Myocyte (in vitro differentiated cells): Measurements from ENCODE around the gene UGT3A2. TPM values are rescaled to one million over a fixed set of nuclear protein-coding genes. Genes with fewer than 3 reads are reported as not detected.
A peak's percentile ranks its signal among the peaks of the same experiment; 100 is the strongest.

ENCODE experiments used
- DNase-seq: peaks from one replicate; pipeline ENCODE4 v3.0.0-alpha.2; 2012; ENCODE audit warnings: low read depth
- polyA plus RNA-seq: library from polyadenylated mRNA; unstranded; fragments of >200 nt; gene quantifications from one replicate; pipeline ENCODE4 v1.2.1, GENCODE V29; 2012; ENCODE audit warnings: missing spikeins
- total RNA-seq: library from RNA; depleted of rRNA; stranded (reverse); fragments of >200 nt; gene quantifications from 2 replicates; pipeline ENCODE4 v1.2.3, GENCODE V29; 2014

UGT3A2 gene
- total RNA-seq: not detected in 2 replicates
- polyA plus RNA-seq: not detected

DNA sequence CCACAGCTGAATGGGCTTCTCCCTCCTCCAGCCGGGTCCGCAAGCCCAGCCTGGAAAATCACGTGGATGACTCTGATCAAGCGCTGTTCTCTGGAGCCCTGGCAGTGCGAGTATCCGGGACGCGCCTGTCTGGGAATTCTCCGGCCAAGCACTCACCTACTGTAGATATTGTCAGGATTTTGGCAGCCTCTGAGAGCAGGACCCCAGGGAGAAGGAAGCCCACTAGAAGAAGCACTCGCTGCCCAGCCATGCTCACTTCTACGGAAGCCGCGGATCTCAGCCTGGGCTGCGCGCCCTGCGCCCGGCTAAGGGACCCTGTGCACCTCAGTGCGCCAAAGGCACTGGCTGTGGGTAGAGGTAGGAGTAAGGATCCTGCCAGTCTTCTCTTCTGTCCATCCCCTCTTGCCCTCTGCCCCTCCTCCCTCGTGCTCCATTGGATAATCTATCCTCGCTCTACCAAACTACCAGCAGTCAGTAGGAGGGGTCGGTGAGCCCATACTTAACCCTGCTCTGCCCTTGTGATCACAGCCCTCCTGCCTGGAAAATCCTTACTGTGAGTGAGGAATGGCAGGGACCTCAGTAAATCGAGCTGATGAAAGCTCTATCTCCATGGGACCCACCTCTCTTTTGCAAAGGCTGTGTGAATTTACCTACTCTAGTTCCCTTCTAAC, at the start of gene UGT3A2:
Gene UGT3A2 (minus strand): TSS at position 343 of the 671 bp plus-strand sequence. CDS start 93 bp downstream, at position 250.
- no peak for DNase-seq

DNA sequence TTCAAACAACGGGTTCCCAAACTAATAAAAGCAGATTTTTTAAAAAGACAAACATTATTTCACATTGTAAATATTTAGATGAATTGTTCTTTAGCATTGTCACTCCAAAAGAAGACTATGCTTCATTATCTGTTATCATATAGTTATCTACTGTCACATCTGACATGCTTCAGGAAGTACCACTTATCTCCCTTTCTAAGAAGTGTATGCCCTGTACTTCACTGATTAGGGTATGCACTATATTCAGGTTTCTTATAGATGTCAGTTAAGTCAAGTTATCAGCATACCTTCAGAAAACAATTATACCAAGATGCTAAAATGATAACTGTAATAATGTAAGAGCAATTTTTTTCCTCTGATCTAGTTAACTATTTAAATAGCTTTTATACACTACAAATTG, 44.6 kb upstream of the UGT3A2 start:
- DNase-seq: no peak

GRCh38 chr5:36108758-36109460, 42.2 kb upstream of the UGT3A2 start:
- no peak for DNase-seq

GRCh38 chr5:36105819-36106218, 39.1 kb upstream of the UGT3A2 start:
- DNase-seq: no peak

DNA sequence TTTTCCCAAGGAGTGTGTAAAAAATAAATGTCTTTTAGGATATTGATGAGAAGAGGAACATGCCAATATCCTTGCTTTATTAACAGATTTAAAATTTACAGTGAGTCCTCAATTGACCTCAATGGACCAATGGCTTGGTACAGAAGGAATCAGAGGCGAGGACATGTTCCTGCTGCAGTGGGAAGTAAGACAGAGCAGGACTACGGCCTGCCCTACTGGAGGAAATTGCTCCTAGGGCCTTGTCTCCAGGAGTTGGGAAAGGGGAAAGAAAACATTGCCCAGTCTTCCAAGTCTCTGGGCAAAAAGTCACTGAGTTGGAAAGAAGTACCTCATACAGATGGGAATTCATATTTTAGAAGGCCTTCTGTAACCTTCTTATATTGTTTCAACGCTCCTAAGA, 33.1 kb upstream of the UGT3A2 start:
- DNase-seq: no peak

GRCh38 chr5:36096486-36096885, 29.8 kb upstream of the UGT3A2 start:
- no peak for DNase-seq

DNA sequence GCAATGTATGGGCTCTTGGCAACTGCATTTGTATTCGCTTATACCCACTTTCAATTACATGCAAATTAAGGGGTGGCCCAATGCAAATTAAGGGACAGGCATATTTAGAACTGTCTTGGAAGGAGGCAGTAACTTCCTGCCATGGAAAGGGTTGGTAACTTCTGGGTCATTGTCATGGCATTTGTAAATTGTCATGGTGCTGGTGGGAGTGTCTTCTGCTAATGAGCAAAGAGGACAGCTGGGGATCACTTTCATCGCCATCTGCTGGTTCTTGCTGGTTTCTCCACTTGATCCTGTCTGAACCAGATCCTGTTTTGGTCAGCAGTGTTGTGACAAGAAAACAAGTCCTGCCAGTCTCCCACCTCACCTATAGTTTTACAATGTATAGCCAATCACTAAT, 23.3 kb upstream of the UGT3A2 start:
- peak; percentile 73 for DNase-seq

GRCh38 chr5:36079200-36079781, 12.6 kb upstream of the UGT3A2 start:
- DNase-seq: peak; percentile 52

GRCh38 chr5:36078430-36078829, 11.7 kb upstream of the UGT3A2 start:
- DNase-seq: peak; percentile 19

DNA sequence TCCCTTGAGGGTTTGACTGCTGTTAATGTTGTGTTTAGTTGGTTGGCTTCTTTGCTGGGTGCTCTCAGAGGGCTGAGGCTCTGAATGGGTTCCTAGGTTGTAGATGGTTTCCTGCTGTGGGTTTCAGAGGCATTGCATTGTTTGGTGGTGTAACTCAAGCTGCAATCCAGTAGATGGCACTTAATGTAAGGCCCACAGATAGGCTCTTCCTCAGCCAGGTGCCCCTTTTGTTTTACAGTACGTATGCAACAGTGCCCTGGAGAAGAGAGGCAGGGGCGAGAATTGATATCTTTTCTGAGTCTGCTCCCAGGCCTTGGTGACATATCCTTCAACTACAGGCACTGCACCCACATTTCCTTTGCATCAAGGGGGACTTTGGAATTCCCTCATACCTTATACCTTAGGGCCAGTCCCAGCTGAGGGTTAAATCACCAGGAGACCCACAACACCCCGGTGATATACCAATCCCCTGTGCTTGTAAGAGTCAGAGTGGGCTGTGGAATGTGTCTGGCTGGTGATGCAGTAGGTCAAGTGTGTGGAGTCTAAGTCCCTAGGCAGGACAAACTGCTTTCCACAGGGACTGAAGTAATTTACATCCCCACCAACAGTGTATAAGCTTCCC, 7.0 kb upstream of the UGT3A2 start:
- no peak for DNase-seq

DNA sequence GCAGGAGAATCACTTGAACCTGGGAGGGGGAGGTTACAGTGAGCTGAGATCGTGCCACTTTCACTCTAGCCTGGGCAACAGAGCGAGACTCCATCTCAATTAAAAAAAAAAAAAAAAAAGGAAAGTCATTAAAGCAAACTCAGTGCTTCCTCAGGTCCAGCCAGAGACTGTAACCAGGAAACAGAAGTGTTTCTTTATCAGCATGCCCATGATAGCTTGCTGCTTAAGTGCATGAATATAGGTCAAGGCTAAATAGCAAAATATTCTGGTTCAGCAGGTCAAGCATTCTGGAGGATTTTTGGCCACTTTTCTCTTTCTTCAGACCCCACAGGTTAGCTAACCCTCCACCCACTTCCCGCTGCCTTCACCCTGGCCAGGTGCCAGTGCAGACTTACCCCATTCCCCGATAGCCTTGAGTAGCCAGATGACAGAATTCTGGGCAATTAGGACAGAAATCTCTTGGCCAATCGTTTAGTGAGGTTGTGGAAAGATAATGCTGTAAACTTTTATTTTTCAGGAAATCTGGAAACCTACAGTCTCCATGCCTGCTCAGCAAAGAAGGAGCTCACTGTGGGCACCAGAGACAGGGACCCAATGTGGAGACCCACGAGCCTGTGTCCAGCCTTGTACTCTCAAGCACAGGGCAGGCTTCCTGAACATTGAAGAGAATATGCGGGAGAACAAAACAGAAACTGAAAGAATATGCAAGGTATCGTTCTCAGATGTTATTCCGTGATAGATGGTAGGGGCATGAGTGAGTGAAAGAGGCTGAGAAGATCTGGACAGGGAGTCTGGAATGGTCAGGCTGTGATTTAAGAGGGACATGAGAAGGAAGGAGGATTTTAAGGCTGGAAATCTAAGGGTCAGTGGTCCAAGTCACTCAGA, 4.2 kb upstream of the UGT3A2 start:
- no peak for DNase-seq

DNA sequence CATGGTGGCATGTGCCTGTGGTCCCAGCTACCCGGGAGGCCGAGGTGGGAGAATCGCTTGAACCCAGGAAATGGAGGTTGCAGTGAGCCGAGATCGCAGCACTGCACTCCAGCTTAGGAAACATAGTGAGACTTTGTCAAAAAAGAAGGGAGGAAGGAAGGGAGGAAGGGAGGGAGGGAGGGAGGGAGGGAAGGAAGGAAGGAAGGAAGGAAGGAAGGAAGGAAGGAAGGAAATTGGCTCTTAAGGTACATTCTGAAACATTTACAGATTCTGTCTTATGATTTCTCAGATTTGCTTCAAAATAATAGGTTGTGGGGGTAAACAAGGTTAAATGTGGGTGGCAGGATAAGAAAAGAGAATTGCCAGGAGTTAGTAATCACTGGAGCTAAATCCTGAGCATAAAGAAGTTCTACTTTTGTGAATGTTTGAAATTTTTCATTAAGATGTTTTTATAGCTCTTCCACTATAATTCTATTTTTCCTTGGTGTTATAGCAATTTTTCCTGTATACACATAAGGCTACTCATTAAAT, 2.1 kb upstream of the UGT3A2 start:
- no peak for DNase-seq

DNA sequence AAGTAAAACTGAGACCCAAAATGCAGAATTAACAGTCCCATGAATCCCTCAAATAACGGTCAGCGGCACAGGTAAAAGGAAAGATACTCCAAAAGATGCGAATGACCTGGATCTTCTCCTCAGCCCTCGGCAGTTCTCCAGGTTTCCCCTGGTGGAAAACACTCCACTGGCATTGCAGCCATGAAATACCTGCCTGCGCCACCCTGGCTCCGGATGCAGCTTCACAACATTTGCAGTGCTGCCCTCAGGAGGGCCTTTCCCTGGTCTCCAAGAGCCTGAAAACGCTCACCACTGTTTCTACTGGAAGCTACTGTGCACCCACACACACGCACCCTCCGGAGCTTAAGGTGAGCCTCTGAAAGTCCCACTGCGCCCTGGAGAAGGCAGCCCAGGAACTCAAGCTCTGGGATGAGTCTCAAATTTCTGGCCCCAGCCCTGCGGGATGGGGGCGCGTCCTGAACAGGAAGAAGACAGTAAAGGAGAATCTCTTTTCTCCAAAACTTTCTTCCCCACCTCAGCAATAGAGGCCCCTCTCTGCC, 612 bp downstream of the UGT3A2 start:
- DNase-seq: no peak

DNA sequence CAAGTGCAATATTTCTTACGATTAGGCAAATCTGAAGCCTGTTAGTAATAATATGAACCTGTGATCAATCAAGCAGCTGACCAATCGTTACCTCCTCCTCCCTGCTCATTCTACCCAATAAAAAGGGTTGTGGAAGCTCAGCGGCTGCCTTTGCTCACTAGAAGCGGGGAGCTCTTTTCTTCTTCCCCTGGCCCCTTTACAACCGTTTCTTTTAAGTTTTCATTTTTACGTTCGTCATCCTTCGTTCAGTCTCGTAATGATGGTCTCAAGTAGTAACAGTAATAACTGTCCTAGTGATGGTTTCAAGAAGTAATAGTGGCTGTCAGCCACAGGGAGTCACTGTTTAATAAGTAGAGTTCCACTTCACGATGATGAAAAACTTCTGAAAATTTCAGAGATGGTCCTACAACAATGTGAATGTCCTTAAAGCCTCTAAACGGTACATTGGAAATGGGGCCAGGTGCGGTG, 6.2 kb downstream of the UGT3A2 start:
- no peak for DNase-seq

DNA sequence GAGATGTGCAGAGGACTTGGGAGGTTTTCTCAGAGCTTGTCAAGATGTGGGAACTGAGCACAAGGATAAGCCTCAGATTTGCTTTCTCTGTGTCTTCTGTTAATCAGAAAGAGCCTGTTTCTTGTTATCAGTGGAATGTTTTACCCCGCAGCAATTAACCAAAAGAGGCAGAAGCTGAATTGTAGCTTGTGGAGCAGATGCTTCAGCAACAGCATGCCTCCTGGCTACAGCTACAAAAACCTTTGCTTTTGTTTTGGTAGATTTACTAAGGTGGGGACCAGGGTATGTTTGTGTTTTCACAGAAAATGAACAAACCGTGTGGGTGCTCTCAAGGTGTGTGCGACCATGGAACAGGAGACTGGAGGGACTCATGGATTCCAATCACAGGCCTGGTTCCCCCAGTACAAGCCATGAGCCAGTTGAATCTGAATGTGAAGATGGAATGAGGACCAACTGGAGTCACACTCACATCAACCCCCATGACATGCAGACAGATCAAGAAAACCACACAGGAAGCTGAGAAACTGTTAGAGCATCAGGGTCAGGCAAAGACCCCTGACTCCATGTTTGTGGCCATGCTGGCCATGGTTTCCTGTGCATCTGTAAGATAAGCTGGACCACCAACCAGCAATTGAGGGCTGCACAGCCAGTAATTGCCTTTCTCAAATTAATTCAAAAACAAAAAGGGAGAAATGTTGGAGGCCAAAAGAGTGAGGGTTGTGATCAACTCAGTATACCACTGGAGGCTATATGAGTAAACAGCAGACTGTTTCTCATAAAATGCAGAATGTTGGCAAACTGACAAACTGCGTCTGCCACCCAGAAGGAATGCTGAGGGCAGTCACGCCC, 6.9 kb downstream of the UGT3A2 start:
- no peak for DNase-seq

DNA sequence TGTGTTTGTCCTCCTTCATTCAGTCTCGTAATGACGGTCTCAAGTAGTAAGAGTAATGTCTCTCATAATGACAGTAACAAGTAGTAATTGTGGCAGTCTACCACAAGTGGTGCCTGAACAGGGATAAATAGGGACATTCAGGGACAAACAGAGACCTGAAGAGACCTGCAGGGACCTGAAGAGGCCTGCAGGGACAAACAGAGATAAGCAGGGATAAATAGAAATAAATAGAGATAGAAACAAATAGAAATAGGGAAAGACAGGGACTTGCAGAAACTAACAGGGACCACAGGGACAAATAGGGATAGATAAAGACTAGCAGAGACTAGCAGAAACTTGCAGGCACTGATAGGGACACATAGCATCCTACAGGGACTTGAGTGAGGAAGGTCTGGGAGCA, 7.9 kb downstream of the UGT3A2 start:
- no peak for DNase-seq

GRCh38 chr5:36057386-36057785, 9.3 kb downstream of the UGT3A2 start:
- DNase-seq: no peak

- no peak for DNase-seq
These were observed 10.3 kb downstream of the UGT3A2 start for GRCh38 chr5:36056422-36056821.

- DNase-seq: no peak
These were observed 10.7 kb downstream of the UGT3A2 start for GRCh38 chr5:36055984-36056383.
